ENCODE data around the gene ODAD4. TPM values are rescaled to one million over a fixed set of nuclear protein-coding genes. Genes with fewer than 3 reads are reported as not detected.

The ODAD4 gene
- total RNA-seq, 4 donors from 2014 or later, result 0.32 to 0.55 TPM; not detected in 2

- TF ChIP-seq EP300 (IDR thresholded peaks at IDR 0.05; ENCODE audit: low read depth) (no peak), POLR2AphosphoS5 (IDR thresholded peaks at IDR 0.05) (peak in 1 of 3 donors; percentile 18)
- in situ Hi-C loops (cut with MboI; ENCODE audit: low pct_ligation_motif_present in 1 of 4, low pct_unique_long_range_greater_than_20kb in 1 of 4, low sequenced_read_pairs in 3 of 4) (no loop called here), intact Hi-C loops (cut with DNase I; ENCODE audit: low total_unique reads) (no loop called here)
- no peaks in the 10 kb centered on the region for H3K9me3 ChIP-seq
- H3K36me3 ChIP-seq, result peaks cover 0 to 63% (median 20%) of the 10 kb centered on the region in 4 donors
- DNase-seq, result no peak
- peak overlapping the region; percentile 7 to 66 (median 44) for H3K27ac ChIP-seq
- H3K27me3 ChIP-seq, result no peaks in the 10 kb centered on the region
- H3K4me3 ChIP-seq, result no peak overlapping the region
- peaks cover 0 to 7% (median 0%) of the 10 kb centered on the region in 4 donors for H3K4me1 ChIP-seq
- 68% methylated on average over 7 of the region's 7 CpGs; no CpG with 5 or more reads in 1 of the 2 donors for WGBS, 2 donors (ENCODE audit: low coverage in 1 of 2)
Observed at GRCh38 chr17:41894791-41895331, 35.6 kb upstream of the ODAD4 start.

DNA sequence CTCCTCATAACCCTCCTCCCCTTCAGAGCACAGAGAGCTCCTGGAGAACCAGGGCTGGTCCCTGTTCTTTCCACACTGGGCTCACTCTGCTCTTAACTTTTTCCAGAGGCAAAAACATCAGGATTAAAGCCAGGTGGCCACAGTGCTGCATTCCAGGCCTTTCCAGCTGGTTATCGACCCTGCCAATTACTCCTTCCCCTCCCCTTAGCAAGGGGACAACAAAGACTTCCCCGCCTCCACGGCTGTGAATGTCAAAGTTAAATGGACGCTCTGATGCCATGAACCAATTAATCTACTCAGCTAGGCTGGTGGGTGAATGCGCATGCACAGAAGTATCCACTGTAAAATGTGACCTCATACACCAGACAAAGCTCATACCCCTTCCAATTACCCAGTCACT, 34.8 kb upstream of the ODAD4 start:
- WGBS, 2 donors (ENCODE audit: low coverage in 1 of 2), result 68 to 83% methylated on average over 1 to 5 of the region's 5 CpGs

DNA sequence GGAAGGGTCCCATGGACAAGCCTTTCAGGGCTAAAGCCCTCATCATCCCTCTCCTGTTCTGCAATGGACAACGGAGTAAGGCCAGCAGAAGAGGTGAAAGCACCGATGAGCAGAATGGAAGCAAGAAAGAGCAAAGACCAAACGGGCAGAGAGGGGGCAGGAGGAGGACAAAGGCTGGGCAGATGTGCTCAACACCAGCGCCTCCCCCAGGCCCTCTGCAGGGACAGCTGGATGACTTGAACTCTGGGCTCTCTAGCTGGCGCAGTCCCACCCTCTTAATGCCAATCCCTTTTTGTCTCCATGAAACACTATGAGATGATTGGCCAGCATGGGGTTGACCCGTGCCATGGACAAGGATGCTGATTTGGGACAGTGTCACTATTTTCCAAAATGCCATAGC, 33.7 kb upstream of the ODAD4 start:
- no peak overlapping the region for H3K4me3 ChIP-seq
- no peak overlapping the region for H3K27ac ChIP-seq
- WGBS, 2 donors (ENCODE audit: low coverage in 1 of 2), result 40 to 88% methylated on average over 1 to 6 of the region's 6 CpGs
- no peak for DNase-seq
- in situ Hi-C loops (cut with MboI; ENCODE audit: low pct_ligation_motif_present in 1 of 4, low pct_unique_long_range_greater_than_20kb in 1 of 4, low sequenced_read_pairs in 3 of 4) (no loop called here), intact Hi-C loops (cut with DNase I; ENCODE audit: low total_unique reads) (no loop called here)
- H3K36me3 ChIP-seq, result peaks cover 0 to 67% (median 20%) of the 10 kb centered on the region in 4 donors
- TF ChIP-seq EP300 (IDR thresholded peaks at IDR 0.05; ENCODE audit: low read depth), result no peak
- no peak for TF ChIP-seq POLR2AphosphoS5 (IDR thresholded peaks at IDR 0.05)
- TF ChIP-seq POLR2A (IDR thresholded peaks at IDR 0.05), result no peak
- TF ChIP-seq, protein P1, sequence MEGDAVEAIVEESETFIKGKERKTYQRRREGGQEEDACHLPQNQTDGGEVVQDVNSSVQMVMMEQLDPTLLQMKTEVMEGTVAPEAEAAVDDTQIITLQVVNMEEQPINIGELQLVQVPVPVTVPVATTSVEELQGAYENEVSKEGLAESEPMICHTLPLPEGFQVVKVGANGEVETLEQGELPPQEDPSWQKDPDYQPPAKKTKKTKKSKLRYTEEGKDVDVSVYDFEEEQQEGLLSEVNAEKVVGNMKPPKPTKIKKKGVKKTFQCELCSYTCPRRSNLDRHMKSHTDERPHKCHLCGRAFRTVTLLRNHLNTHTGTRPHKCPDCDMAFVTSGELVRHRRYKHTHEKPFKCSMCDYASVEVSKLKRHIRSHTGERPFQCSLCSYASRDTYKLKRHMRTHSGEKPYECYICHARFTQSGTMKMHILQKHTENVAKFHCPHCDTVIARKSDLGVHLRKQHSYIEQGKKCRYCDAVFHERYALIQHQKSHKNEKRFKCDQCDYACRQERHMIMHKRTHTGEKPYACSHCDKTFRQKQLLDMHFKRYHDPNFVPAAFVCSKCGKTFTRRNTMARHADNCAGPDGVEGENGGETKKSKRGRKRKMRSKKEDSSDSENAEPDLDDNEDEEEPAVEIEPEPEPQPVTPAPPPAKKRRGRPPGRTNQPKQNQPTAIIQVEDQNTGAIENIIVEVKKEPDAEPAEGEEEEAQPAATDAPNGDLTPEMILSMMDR (IDR thresholded peaks at IDR 0.05), result no peak
- H3K4me1 ChIP-seq, result peaks cover 0 to 7% (median 0%) of the 10 kb centered on the region in 4 donors
- no peaks in the 10 kb centered on the region for H3K27me3 ChIP-seq
- no peaks in the 10 kb centered on the region for H3K9me3 ChIP-seq

More for the DNA sequence above, 34.8 kb upstream of the ODAD4 start:
- no peak for DNase-seq
- H3K27me3 ChIP-seq, result no peaks in the 10 kb centered on the region
- TF ChIP-seq EP300 (IDR thresholded peaks at IDR 0.05; ENCODE audit: low read depth) (no peak), POLR2A (IDR thresholded peaks at IDR 0.05) (no peak), POLR2AphosphoS5 (IDR thresholded peaks at IDR 0.05) (no peak)
- TF ChIP-seq, protein P1 (IDR thresholded peaks at IDR 0.05), result no peak
- H3K4me3 ChIP-seq, result no peak overlapping the region
- in situ Hi-C loops (cut with MboI; ENCODE audit: low pct_ligation_motif_present in 1 of 4, low pct_unique_long_range_greater_than_20kb in 1 of 4, low sequenced_read_pairs in 3 of 4), result no loop called here
- intact Hi-C loops (cut with DNase I; ENCODE audit: low total_unique reads), result no loop called here
- peak overlapping the region; percentile 7 to 66 (median 44) for H3K27ac ChIP-seq
- peaks cover 0 to 7% (median 0%) of the 10 kb centered on the region in 4 donors for H3K4me1 ChIP-seq
- peaks cover 0 to 63% (median 19%) of the 10 kb centered on the region in 4 donors for H3K36me3 ChIP-seq
- H3K9me3 ChIP-seq, result no peaks in the 10 kb centered on the region

- H3K27me3 ChIP-seq, result no peaks in the 10 kb centered on the region
- H3K4me1 ChIP-seq, result no peaks in the 10 kb centered on the region
- no peak overlapping the region for H3K27ac ChIP-seq
- no peaks in the 10 kb centered on the region for H3K9me3 ChIP-seq
- no peak for TF ChIP-seq EP300 (IDR thresholded peaks at IDR 0.05; ENCODE audit: low read depth)
- no peak for TF ChIP-seq POLR2A (IDR thresholded peaks at IDR 0.05)
- TF ChIP-seq, protein P1 (IDR thresholded peaks at IDR 0.05), result no peak
- TF ChIP-seq POLR2AphosphoS5 (IDR thresholded peaks at IDR 0.05), result no peak
- H3K4me3 ChIP-seq, result no peak overlapping the region
- intact Hi-C loops (cut with DNase I; ENCODE audit: low total_unique reads), result no loop called here
- peaks cover 0 to 66% (median 20%) of the 10 kb centered on the region in 4 donors for H3K36me3 ChIP-seq
- in situ Hi-C loops (cut with MboI; ENCODE audit: low pct_ligation_motif_present in 1 of 4, low pct_unique_long_range_greater_than_20kb in 1 of 4, low sequenced_read_pairs in 3 of 4), result no loop called here
- no peak for DNase-seq
- 80 to 85% methylated on average over 5 to 11 of the region's 11 CpGs for WGBS, 2 donors (ENCODE audit: low coverage in 1 of 2)
Observed at GRCh38 chr17:41901646-41902045, 28.8 kb upstream of the ODAD4 start.
